K562 (cell line): ENCODE results near the gene COL25A1. TPM values are rescaled to one million over a fixed set of nuclear protein-coding genes. Genes with fewer than 3 reads are reported as not detected.

Experiments used
- CHD7 ChIP-seq: fragments of 200-600 bp; sonication (generic); IDR thresholded peaks from one replicate; pipeline ENCODE4 v1.6.1; 2012; ENCODE audit warnings: mild to moderate bottlenecking, low read depth, low read length, inconsistent platforms
- GATA2 ChIP-seq: sonication (generic); formaldehyde crosslinking; IDR thresholded peaks from 2 replicates; pipeline ENCODE4 v1.4.0; 2020; ENCODE audit warnings: mild to moderate bottlenecking, missing genetic modification reagents
- RBM34 ChIP-seq: fragments of 200-400 bp; formaldehyde crosslinking; IDR thresholded peaks from 2 replicates; pipeline ENCODE4 v1.6.1; 2018; ENCODE audit warnings: low read length, borderline replicate concordance; ENCODE audit not compliant: insufficient read depth
- polyA plus RNA-seq, 8 experiments: library from polyadenylated mRNA; depleted of rRNA in 4 of 8; stranded (reverse) in 5 of 8; unstranded in 3 of 8; fragments of >200 nt; fragmentation: Nextera tagmentation in 2 of 8; fragmentation: Illumina TruSeq in 1 of 8; extraction: Ambion mirVana in 2 of 8; extraction: Trizol in 1 of 8; gene quantifications; 2 replicates each; pipeline versions ENCODE4 v1.2.1 to v1.2.3, GENCODE V29; 2011 to 2014; ENCODE audit warnings: inconsistent platforms in 1 of 8, missing spikeins in 1 of 8
- total RNA-seq, 7 experiments: library from RNA; depleted of rRNA in 6 of 7; stranded (reverse); fragments of >200 nt in 6 of 7; fragmentation: Illumina TruSeq in 2 of 7; extraction: Trizol in 2 of 7; gene quantifications; 2 replicates each; pipeline versions ENCODE4 v1.2.1 to v1.2.3, GENCODE V29; 2011 to 2021; ENCODE audit warnings: low replicate concordance in 1 of 7
- TF ChIP-seq, protein P1 (sequence below): fragments of 450-650 bp; IDR thresholded peaks from 2 replicates; pipeline ENCODE4 v1.6.1; 2017; ENCODE audit warnings: mild to moderate bottlenecking, moderate library complexity
- TF ChIP-seq, protein P2 (sequence below), 2 experiments: fragments of 450-650 bp; IDR thresholded peaks; 2 replicates each; pipeline ENCODE4 v1.6.1; 2018; ENCODE audit warnings: mild to moderate bottlenecking in 2 of 2, low read depth in 1 of 2; ENCODE audit not compliant: partially characterized antibody in 2 of 2

The COL25A1 gene
- total and polyA plus RNA-seq, 9 of the 15 experiments (the other 6 are each of a cell fraction or from before 2014, with no cell fraction given): 0.03 to 0.62 (median 0.27) TPM

GRCh38 chr4:108891896-108892590, 410.4 kb downstream of the COL25A1 start (continued):
- TF ChIP-seq CHD7 (no peak), RBM34 (no peak), GATA2 (CRISPR knock-in tag) (no peak)
- TF ChIP-seq, protein P1, sequence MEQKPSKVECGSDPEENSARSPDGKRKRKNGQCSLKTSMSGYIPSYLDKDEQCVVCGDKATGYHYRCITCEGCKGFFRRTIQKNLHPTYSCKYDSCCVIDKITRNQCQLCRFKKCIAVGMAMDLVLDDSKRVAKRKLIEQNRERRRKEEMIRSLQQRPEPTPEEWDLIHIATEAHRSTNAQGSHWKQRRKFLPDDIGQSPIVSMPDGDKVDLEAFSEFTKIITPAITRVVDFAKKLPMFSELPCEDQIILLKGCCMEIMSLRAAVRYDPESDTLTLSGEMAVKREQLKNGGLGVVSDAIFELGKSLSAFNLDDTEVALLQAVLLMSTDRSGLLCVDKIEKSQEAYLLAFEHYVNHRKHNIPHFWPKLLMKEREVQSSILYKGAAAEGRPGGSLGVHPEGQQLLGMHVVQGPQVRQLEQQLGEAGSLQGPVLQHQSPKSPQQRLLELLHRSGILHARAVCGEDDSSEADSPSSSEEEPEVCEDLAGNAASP: no peak
- TF ChIP-seq, protein P2, sequence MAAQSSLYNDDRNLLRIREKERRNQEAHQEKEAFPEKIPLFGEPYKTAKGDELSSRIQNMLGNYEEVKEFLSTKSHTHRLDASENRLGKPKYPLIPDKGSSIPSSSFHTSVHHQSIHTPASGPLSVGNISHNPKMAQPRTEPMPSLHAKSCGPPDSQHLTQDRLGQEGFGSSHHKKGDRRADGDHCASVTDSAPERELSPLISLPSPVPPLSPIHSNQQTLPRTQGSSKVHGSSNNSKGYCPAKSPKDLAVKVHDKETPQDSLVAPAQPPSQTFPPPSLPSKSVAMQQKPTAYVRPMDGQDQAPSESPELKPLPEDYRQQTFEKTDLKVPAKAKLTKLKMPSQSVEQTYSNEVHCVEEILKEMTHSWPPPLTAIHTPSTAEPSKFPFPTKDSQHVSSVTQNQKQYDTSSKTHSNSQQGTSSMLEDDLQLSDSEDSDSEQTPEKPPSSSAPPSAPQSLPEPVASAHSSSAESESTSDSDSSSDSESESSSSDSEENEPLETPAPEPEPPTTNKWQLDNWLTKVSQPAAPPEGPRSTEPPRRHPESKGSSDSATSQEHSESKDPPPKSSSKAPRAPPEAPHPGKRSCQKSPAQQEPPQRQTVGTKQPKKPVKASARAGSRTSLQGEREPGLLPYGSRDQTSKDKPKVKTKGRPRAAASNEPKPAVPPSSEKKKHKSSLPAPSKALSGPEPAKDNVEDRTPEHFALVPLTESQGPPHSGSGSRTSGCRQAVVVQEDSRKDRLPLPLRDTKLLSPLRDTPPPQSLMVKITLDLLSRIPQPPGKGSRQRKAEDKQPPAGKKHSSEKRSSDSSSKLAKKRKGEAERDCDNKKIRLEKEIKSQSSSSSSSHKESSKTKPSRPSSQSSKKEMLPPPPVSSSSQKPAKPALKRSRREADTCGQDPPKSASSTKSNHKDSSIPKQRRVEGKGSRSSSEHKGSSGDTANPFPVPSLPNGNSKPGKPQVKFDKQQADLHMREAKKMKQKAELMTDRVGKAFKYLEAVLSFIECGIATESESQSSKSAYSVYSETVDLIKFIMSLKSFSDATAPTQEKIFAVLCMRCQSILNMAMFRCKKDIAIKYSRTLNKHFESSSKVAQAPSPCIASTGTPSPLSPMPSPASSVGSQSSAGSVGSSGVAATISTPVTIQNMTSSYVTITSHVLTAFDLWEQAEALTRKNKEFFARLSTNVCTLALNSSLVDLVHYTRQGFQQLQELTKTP (IDR thresholded peaks at IDR 0.05; ENCODE audit: low read depth in 1 of 2, partially characterized antibody in 2 of 2): no peak
